IMR-90 (cell line): ENCODE measurements around the gene OR4D5. TPM values are rescaled to one million over a fixed set of nuclear protein-coding genes. Genes with fewer than 3 reads are reported as not detected.

Experiments
- ATAC-seq: fragments of 200-7000 bp; cut with Tn5 transposase; 2 replicates; pipeline ENCODE4 v1.9.1; 2020; ENCODE audit warnings: low read depth, mild to moderate bottlenecking, moderate library complexity
- BruUV-seq: library from RNA; stranded (reverse); fragments of 400-500 nt; replicated peaks from 2 replicates; lab custom pipeline; 2021; lab: Mats Ljungman, UMichigan
- CTCF ChIA-PET: fragments of 300-600 bp; formaldehyde crosslinking; extraction: SDS; loops from one replicate; lab custom pipeline; 2021; ENCODE audit warnings: antibody characterized with exemption; lab: Yijun Ruan, JAX
- POLR2A ChIA-PET: fragments of 300-600 bp; sonication (Branson Sonifier 250); formaldehyde crosslinking; loops from one replicate; lab custom pipeline; 2022; ENCODE audit warnings: antibody characterized with exemption; ENCODE audit not compliant: unreplicated experiment; lab: Charles Lee
- DNase-seq: peaks from one replicate; pipeline ENCODE4 v3.0.0; 2013
- H2AFZ ChIP-seq: replicated peaks from 2 replicates; pipeline ENCODE3; 2013; ENCODE audit warnings: low read length, mild to moderate bottlenecking; ENCODE audit not compliant: poor library complexity
- H2AK5ac ChIP-seq: 2 replicates; pipeline ENCODE4 v1.6.1; 2013; ENCODE audit warnings: low read depth, low read length, inconsistent platforms
- H2AK9ac ChIP-seq: replicated peaks from 2 replicates; pipeline ENCODE3; 2013; ENCODE audit warnings: mild to moderate bottlenecking, low read depth, low read length, moderate library complexity; ENCODE audit not compliant: poor library complexity
- H2BK120ac ChIP-seq: 2 replicates; pipeline ENCODE4 v1.6.1; 2013; ENCODE audit warnings: low read depth, low read length, inconsistent platforms
- H2BK15ac ChIP-seq: 3 replicates; pipeline ENCODE4 v1.6.1; 2013; ENCODE audit warnings: low read depth, low read length, inconsistent platforms
- H2BK20ac ChIP-seq: 2 replicates; pipeline ENCODE4 v1.6.1; 2013; ENCODE audit warnings: low read depth, mild to moderate bottlenecking, inconsistent platforms, low read length, moderate library complexity
- H2BK5ac ChIP-seq: 2 replicates; pipeline ENCODE4 v1.6.1; 2013; ENCODE audit warnings: mild to moderate bottlenecking, low read depth, low read length, inconsistent platforms; ENCODE audit not compliant: poor library complexity, severe bottlenecking
- H3K14ac ChIP-seq: replicated peaks from 2 replicates; pipeline ENCODE4 v1.6.1; 2013; ENCODE audit warnings: low read depth, low read length, inconsistent platforms
- H3K18ac ChIP-seq: 2 replicates; pipeline ENCODE4 v1.6.1; 2013; ENCODE audit warnings: low read depth, low read length, control low read depth
- H3K23ac ChIP-seq: 2 replicates; pipeline ENCODE4 v1.6.1; 2013; ENCODE audit warnings: low read depth, low read length, inconsistent platforms
- H3K27ac ChIP-seq: 2 replicates; pipeline ENCODE4 v1.5.1; 2013; ENCODE audit warnings: mild to moderate bottlenecking, control low read depth, low read length; ENCODE audit not compliant: insufficient read depth
- H3K27me3 ChIP-seq: 2 replicates; pipeline ENCODE4 v1.6.1; 2013; ENCODE audit warnings: low read length; ENCODE audit not compliant: control insufficient read depth, insufficient read depth
- H3K36me3 ChIP-seq: 2 replicates; pipeline ENCODE4 v1.6.1; 2013; ENCODE audit warnings: low read length, mixed read lengths; ENCODE audit not compliant: control insufficient read depth, insufficient read depth
- H3K4ac ChIP-seq: 2 replicates; pipeline ENCODE4 v1.6.1; 2013; ENCODE audit warnings: low read depth, low read length, inconsistent platforms
- H3K4me1 ChIP-seq: 2 replicates; pipeline ENCODE4 v1.6.1; 2013; ENCODE audit warnings: low read length, mixed read lengths; ENCODE audit not compliant: control insufficient read depth, insufficient read depth
- H3K4me2 ChIP-seq: 2 replicates; pipeline ENCODE4 v1.6.1; 2013; ENCODE audit warnings: low read depth, mild to moderate bottlenecking, control low read depth, low read length, moderate library complexity
- H3K4me3 ChIP-seq: 2 replicates; pipeline ENCODE4 v1.5.1; 2013; ENCODE audit warnings: low read depth, mild to moderate bottlenecking, control low read depth, low read length, moderate library complexity; ENCODE audit not compliant: insufficient read depth
- H3K56ac ChIP-seq: 2 replicates; pipeline ENCODE4 v1.6.1; 2013; ENCODE audit warnings: low read length, inconsistent platforms; ENCODE audit not compliant: insufficient read depth; ENCODE audit errors: extremely low read depth
- H3K79me1 ChIP-seq, 2 experiments: 2 replicates each; pipeline ENCODE4 v1.6.1; 2013; ENCODE audit warnings: low read length in 2 of 2, inconsistent platforms in 1 of 2, low read depth in 1 of 2
- H3K9ac ChIP-seq: 2 replicates; pipeline ENCODE4 v1.6.1; 2013; ENCODE audit warnings: low read depth, low read length, control low read depth
- H3K9me1 ChIP-seq: 2 replicates; pipeline ENCODE4 v1.6.1; 2013; ENCODE audit warnings: low read length, inconsistent platforms; ENCODE audit not compliant: insufficient read depth
- H3K9me3 ChIP-seq: 2 replicates; pipeline ENCODE4 v1.6.1; 2013; ENCODE audit warnings: low read length; ENCODE audit not compliant: control insufficient read depth, insufficient read depth
- H4K20me1 ChIP-seq: 2 replicates; pipeline ENCODE4 v1.6.1; 2013; ENCODE audit warnings: low read length, inconsistent platforms; ENCODE audit not compliant: insufficient read depth
- H4K5ac ChIP-seq: 2 replicates; pipeline ENCODE4 v1.6.1; 2013; ENCODE audit warnings: mild to moderate bottlenecking, low read depth, low read length, control low read depth
- H4K8ac ChIP-seq, 2 experiments: 2 replicates each; pipeline ENCODE4 v1.6.1; 2013; ENCODE audit warnings: low read depth in 2 of 2, low read length in 2 of 2, control low read depth in 1 of 2, inconsistent platforms in 1 of 2
- H4K91ac ChIP-seq: 2 replicates; pipeline ENCODE4 v1.6.1; 2013; ENCODE audit warnings: low read depth, low read length, inconsistent platforms; ENCODE audit not compliant: insufficient read depth
- CEBPB ChIP-seq: IDR thresholded peaks from 2 replicates; pipeline ENCODE4 v1.6.1; 2012; ENCODE audit warnings: low read depth, low read length, improper control_type of control experiment
- ELK1 ChIP-seq: fragments of 150-350 bp; IDR thresholded peaks from 2 replicates; pipeline ENCODE4 v1.6.1; 2016; ENCODE audit warnings: low read depth, mild to moderate bottlenecking, low read length, moderate library complexity, borderline replicate concordance
- MAZ ChIP-seq: IDR thresholded peaks from 2 replicates; pipeline ENCODE4 v1.6.1; 2012; ENCODE audit warnings: low read depth, mild to moderate bottlenecking, low read length, improper control_type of control experiment, moderate library complexity, borderline replicate concordance
- MXI1 ChIP-seq: IDR thresholded peaks from 2 replicates; pipeline ENCODE4 v1.6.1; 2012; ENCODE audit warnings: low read depth, mild to moderate bottlenecking, low read length, moderate library complexity, borderline replicate concordance
- NFE2L2 ChIP-seq: fragments of 150-350 bp; IDR thresholded peaks from 2 replicates; pipeline ENCODE4 v1.6.1; 2016; ENCODE audit warnings: low read depth, mild to moderate bottlenecking, low read length
- USF2 ChIP-seq: fragments of 150-350 bp; IDR thresholded peaks from 2 replicates; pipeline ENCODE4 v1.6.1; 2017; ENCODE audit warnings: mild to moderate bottlenecking, antibody characterized with exemption, low read length, low read depth
- WGBS, 2 experiments: methylation state at CpG; one replicate each; pipeline versions ENCODE4 v1.1.5 to v1.1.7; 2013; ENCODE audit warnings: missing lambda C conversion rate in 2 of 2; ENCODE audit not compliant: insufficient read length in 1 of 2; ENCODE audit errors: extremely low coverage in 2 of 2; 5-methylcytosine and 5-hydroxymethylcytosine counted together
- dilution Hi-C: fragments of 300-500 bp; cut with HindIII; formaldehyde crosslinking; loops from one replicate; pipeline ENCODE4 v1.14.3; 2018; ENCODE audit warnings: low sequenced_read_pairs; ENCODE audit not compliant: unreplicated experiment
- in situ Hi-C: fragments of 300-500 bp; cut with MboI; formaldehyde crosslinking; loops from 3 replicates; pipeline ENCODE4 v1.14.3; 2019; ENCODE audit warnings: low sequenced_read_pairs, inconsistent platforms, mixed read lengths
- intact Hi-C: fragments of 100-400 bp; cut with micrococcal nuclease; formaldehyde crosslinking; loops from 2 replicates; pipeline ENCODE4 v1.10.0; 2022
- polyA plus RNA-seq, 3 experiments: library from polyadenylated mRNA; depleted of rRNA; stranded (reverse); fragments of >200 nt; gene quantifications; 2 replicates each; pipeline ENCODE4 v1.2.3, GENCODE V29; 2012; ENCODE audit warnings: low replicate concordance in 1 of 3
- total RNA-seq: library from RNA; depleted of rRNA; stranded (reverse); fragments of >200 nt; gene quantifications from 2 replicates; pipeline ENCODE4 v1.2.3, GENCODE V29; 2012

OR4D5 gene
- total and polyA plus RNA-seq, 2 of the 4 experiments (the other 2 are of a cell fraction): not detected

- TF ChIP-seq CEBPB (no peak), MAZ (no peak), USF2 (no peak), MXI1 (no peak), NFE2L2 (no peak), ELK1 (no peak)
Observed at GRCh38 chr11:123920943-123921342, 18.5 kb upstream of the OR4D5 start.

More at GRCh38 chr11:123920943-123921342, 18.5 kb upstream of the OR4D5 start:
- dilution Hi-C loops (no loop called here), in situ Hi-C loops (no loop called here), intact Hi-C loops (no loop called here)
- Histone ChIP-seq H2AK5ac (no peak overlapping the region), H3K79me1 (no peaks in the 10 kb centered on the region), H3K27me3 (no peaks in the 10 kb centered on the region), H4K20me1 (no peaks in the 10 kb centered on the region), H3K9me1 (no peaks in the 10 kb centered on the region), H4K8ac (no peak overlapping the region), H3K27ac (no peak overlapping the region), H3K14ac (no peak overlapping the region), H4K91ac (no peak overlapping the region), H3K4me3 (no peak overlapping the region), H2BK20ac (no peak overlapping the region), H3K23ac (no peak overlapping the region), H3K4ac (no peak overlapping the region), H2BK5ac (no peak overlapping the region), H3K4me2 (no peak overlapping the region), H2BK120ac (no peak overlapping the region), H2BK15ac (no peak overlapping the region), H3K18ac (no peak overlapping the region), H2AFZ (no peak overlapping the region), H3K4me1 (no peaks in the 10 kb centered on the region), H4K5ac (no peak overlapping the region), H3K56ac (no peak overlapping the region), H3K36me3 (no peaks in the 10 kb centered on the region), H2AK9ac (no peak overlapping the region), H3K9me3 (no peaks in the 10 kb centered on the region), H3K9ac (no peak overlapping the region)
- POLR2A ChIA-PET: no interaction called here
- no CpG with 5 or more reads among the region's 3 CpGs for WGBS, 2 experiments
- BruUV-seq: no TSS peak
- ATAC-seq: no peak
- CTCF ChIA-PET: interaction anchor here (0.5 kb wide), 1 partner anchor 1423 kb away, joined by 6 read pairs; no protein-coding TSS in a partner anchor
- DNase-seq: no peak
